ENCODE results near the gene NDUFAF8.

NDUFAF8 gene

DNA sequence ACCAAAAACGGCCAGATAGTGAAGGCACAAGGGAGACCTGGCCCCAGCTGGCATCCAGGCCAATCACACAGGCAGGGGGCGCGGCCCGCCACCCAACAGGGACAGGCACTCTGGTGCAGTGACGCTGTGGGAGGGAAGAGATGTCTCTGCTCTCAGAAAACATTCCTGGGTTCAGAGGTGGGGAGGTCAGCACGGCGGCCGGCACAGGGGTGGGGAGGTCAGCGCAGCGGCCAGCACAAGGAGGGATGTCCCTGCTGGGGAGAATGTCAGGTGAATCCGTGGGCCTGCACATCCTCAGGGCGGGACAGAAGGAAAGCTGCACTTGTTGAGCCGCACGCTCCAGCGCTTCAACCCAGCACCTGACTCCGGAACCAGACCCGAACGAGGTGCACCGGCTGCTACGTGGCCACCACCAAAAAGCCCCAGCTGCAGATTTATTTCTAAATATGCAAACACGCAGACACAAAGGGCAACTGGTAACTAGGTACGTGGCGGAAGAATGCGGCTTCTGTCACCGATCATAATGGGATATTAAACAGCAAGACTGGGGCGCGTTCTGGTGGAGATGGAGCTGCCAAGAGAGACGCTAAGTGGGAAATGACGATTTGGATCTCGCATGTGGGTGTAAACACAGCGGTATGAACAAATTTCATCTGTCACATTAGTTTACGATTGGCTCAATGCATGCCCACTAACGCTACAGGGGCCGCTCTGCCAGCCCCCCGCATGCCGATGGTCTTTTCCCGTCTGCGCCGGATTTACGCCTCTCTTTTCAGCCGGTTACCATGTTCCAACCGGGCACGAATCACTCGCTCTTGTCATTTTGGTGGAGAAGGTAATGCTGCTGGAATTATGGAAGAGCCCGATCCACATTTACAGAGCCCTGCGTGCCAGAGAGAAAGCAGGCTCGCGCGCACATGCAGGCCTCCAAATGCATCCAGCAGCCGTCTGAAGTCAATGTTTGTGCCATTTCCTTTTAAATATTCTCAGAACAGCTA is 40.5 kb downstream of the NDUFAF8 start:
- no peak overlapping the region for H3K4me3 Mint-ChIP-seq

DNA sequence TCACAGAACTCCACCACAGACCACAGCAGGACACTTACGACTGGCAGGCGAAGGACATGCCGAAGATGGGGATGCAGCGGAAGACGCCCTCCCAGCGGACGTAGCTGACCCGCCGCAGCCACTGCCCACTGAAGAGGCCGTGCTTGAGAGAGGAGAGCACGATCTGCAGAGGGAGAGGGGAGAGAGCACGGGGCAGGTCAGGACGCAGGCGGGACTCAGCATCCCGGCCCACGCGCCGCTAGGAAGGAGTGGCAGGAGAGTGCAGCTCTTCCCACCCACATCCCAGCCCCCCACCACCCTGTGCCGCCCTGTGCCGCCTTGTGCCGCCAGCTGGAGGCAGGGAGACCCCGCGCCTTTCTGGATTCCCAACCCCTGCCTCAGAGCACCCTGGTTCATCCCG is 41.5 kb downstream of the NDUFAF8 start:
- Mint-ChIP-seq H3K27me3 (no peaks in the 10 kb centered on the region), H3K9me3 (no peaks in the 10 kb centered on the region), H3K36me3 (peaks cover 4% of the 10 kb centered on the region), H3K27ac (no peak overlapping the region), H3K4me1 (peaks cover 13% of the 10 kb centered on the region), H3K4me3 (no peak overlapping the region)

More for the DNA sequence above, 40.5 kb downstream of the NDUFAF8 start:
- peaks cover 4% of the 10 kb centered on the region for H3K36me3 Mint-ChIP-seq
- no peak overlapping the region for H3K27ac Mint-ChIP-seq
- H3K4me1 Mint-ChIP-seq: peaks cover 4% of the 10 kb centered on the region
- no peaks in the 10 kb centered on the region for H3K9me3 Mint-ChIP-seq
- no peaks in the 10 kb centered on the region for H3K27me3 Mint-ChIP-seq

DNA sequence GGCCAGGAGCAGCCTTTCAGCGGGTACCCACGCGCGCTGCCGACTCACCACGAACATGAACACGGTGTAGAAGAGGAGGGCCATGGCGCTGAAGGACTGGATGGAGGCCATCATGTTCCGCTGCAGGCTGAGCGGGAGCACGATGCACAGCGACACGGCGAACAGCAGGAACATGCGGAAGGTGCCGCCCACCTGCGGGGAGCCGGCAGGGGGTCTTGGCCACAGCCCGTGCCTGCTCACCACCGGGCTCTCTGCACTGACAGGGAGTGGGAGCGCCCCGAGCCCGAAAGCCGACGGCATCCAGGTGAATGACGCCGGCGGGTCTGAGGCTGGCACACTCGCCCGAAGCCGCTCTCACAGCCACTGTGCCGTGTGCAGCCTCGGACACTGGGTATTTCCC is 43.0 kb downstream of the NDUFAF8 start:
- Mint-ChIP-seq H3K36me3 (peaks cover 2% of the 10 kb centered on the region), H3K4me3 (no peak overlapping the region), H3K27ac (no peak overlapping the region), H3K4me1 (peaks cover 28% of the 10 kb centered on the region), H3K27me3 (no peaks in the 10 kb centered on the region), H3K9me3 (no peaks in the 10 kb centered on the region)

DNA sequence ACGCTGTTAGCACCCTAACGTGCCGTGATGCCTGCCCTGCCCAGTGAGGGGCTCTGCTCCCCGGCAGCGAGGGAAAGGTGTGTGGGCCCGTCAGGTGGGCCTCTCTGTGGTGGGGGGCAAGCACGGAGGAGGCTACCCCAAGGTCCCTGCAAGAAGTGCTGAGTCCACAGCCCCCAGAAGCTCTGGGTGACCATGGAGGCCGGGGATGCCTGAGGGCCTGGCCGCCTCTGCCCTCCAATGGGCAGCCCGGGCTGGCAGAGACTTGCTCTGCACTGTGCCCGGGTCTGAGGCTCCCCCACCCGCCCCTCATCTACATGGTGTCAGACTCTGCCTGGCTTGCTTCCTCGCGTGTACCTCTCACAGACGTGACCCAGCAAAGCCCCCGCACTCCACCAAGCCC is 43.8 kb downstream of the NDUFAF8 start:
- Mint-ChIP-seq H3K4me3 (no peak overlapping the region), H3K9me3 (no peaks in the 10 kb centered on the region), H3K27ac (no peak overlapping the region), H3K27me3 (no peaks in the 10 kb centered on the region), H3K4me1 (peaks cover 36% of the 10 kb centered on the region), H3K36me3 (peaks cover 2% of the 10 kb centered on the region)

DNA sequence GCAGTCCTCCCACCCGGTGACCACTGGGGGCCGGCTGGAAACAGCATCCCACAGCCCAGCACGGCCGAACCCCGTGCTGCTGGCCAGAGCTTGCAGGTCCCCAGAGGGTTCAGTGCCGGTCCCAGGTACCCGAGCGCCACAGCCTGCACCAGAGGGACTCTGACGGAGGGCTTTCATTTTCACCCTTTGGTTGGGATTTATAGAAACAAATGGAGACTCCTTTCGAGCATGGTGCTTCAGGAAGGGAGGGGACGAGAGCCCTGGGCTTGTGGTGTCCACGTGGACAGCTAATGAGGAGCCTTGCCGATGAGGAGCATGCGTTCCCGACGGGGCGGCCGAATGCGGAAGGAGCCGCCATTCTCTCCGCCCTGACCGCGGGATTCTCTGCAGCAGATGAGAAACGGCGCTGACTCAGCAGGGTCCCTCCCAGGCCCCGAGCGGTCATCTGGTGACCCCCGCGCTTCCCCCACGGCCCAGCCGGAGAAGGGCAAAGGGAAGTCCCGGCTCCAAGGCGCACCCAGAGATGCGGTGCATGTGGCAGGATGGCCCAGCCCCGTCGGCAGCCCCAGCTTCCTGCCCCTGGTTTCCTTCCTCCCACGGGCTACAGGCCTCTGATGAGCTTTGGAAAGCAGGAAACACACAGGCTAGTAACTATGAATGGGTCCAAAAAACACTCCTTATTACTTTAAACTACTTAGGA is 46.2 kb downstream of the NDUFAF8 start:
- Mint-ChIP-seq H3K36me3 (peaks cover 2% of the 10 kb centered on the region), H3K9me3 (no peaks in the 10 kb centered on the region), H3K4me3 (peak overlapping the region; percentile 86), H3K4me1 (peaks cover 45% of the 10 kb centered on the region), H3K27ac (peak overlapping the region; percentile 95), H3K27me3 (no peaks in the 10 kb centered on the region)

DNA sequence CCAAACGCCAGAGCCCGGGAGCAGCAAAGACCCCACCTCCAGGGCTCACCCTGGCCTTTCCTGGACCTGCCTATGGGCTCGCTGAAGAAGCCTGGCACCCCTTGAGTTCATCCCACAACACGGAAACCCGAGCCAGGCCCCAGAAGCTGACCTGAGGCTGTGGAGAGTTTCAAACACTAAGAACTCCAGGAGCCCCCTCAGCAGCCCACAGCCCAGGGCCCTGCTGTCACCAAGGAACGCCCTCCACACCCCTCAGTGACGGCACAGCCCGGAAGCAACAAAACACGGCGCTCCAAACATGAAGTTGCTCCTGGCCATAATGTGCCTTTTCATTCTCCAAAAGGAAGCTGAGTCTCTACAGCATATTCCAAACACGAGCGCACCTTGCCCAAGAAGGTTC is 46.8 kb downstream of the NDUFAF8 start:
- Mint-ChIP-seq H3K9me3 (no peaks in the 10 kb centered on the region), H3K27ac (peak overlapping the region; percentile 95), H3K4me1 (peaks cover 45% of the 10 kb centered on the region), H3K36me3 (no peaks in the 10 kb centered on the region), H3K4me3 (peak overlapping the region; percentile 86), H3K27me3 (no peaks in the 10 kb centered on the region)

DNA sequence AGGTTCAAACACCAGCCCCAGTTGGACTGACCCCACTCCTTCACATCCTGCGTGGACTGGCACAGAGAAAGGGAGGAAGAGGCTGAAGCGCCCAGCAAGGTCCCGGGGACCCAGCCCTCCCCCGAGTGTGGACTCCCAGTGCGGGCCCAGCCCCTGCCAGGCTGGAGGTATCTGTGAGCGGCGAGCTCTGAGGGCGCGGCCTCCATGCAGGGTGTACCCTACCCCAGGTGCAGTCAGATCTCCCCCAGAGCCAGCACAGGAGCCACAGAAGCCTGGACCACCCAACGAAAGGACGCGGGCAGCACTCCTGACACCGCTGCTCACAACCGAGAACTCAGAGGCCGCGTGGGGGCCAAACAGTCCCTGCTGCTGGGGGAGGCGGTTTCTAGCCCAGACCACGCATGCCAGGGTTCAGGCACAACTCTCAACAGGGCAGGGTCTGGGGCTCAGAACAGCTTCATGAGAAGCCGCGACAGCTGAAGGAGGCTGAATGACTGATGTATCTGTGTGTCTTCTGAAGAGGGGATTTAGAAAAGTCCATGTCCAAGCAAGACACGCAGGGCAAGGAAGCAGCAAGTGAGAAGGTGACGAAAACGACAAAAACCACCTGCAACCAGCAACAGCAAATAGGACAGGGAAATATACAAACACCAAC is 47.5 kb downstream of the NDUFAF8 start:
- Mint-ChIP-seq H3K36me3 (no peaks in the 10 kb centered on the region), H3K27me3 (no peaks in the 10 kb centered on the region), H3K4me3 (peak overlapping the region; percentile 57), H3K4me1 (peaks cover 49% of the 10 kb centered on the region), H3K27ac (peak overlapping the region; percentile 51), H3K9me3 (no peaks in the 10 kb centered on the region)

DNA sequence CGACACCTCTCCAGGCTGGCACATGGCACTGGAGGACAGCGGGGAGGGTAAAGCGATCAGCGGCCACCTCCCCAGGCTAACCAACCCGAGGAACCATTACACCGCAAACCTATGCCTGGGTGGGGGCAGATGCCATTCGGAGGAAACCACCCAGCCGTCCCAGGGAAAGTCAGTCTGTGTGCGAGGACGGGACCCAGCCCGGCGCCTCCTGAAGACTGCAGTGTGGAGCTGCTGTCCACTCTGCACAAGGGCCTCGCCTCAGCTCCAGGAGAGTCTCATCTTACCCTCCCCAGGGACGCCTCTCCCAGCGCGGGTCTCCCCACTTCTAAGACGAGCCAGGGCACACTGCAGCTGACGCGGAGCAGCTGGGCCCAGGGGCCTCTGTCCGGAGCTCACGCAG is 48.0 kb downstream of the NDUFAF8 start:
- Mint-ChIP-seq H3K27ac (peak overlapping the region; percentile 65), H3K36me3 (no peaks in the 10 kb centered on the region), H3K27me3 (no peaks in the 10 kb centered on the region), H3K4me3 (peak overlapping the region; percentile 23), H3K9me3 (no peaks in the 10 kb centered on the region), H3K4me1 (peaks cover 52% of the 10 kb centered on the region)

DNA sequence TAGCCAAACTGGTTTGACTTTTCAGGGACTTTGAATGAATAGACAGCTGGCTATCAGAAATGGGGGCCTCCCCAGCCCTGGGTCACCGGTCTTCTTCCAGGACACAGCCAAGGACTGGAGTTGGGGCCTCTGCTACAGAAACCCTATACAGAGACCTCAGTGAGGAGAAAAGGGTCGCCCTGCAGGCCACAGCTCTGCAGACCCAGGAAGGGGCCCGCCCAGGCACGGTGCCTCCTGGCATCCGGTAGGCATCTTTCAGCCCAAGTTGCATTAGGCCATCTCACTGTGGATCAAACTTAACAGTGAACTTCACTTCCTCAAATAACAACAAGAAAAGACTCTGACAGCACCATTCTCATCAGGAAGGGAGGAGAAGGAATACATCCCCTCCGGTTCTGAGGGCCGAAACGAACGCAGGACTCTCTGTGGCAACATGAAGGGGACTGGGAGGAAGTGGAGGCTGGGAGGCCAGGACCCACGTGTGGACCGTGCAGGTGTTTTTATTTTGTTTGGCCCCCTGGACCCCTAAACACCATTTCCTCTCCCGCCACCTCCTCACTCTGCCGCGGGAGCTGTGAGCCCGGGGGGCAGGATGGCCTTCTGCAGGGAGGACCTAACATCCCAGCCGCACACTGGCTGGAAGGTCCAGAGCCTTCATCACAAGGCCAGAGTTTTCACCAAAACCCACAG is 48.8 kb downstream of the NDUFAF8 start:
- Mint-ChIP-seq H3K4me3 (peak overlapping the region; percentile 23), H3K27me3 (no peaks in the 10 kb centered on the region), H3K9me3 (no peaks in the 10 kb centered on the region), H3K4me1 (peaks cover 52% of the 10 kb centered on the region), H3K36me3 (no peaks in the 10 kb centered on the region), H3K27ac (peak overlapping the region; percentile 12)

DNA sequence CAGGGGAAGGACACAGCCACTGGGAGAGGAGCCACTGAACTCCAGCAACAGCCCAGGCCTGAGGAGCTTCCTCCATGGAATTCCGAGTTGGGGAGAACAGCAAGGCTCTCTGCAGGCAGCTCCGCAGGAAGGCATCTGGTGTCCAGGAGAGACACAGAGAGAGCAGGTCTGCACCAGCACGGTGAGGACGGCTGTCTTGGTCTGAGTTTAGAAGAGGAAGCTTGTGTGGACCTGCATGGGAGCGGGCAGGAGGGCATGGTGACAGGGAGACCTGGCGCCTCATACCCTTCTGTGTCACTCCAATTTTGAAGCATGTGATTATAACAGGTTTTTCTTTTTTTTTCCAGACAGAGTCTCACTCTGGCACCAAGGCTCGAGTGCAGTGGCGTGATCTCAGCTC is 49.6 kb downstream of the NDUFAF8 start:
- H3K4me3 Mint-ChIP-seq: no peak overlapping the region
- no peaks in the 10 kb centered on the region for H3K9me3 Mint-ChIP-seq
- H3K27ac Mint-ChIP-seq: peak overlapping the region; percentile 51
- peaks cover 55% of the 10 kb centered on the region for H3K4me1 Mint-ChIP-seq
- H3K36me3 Mint-ChIP-seq: no peaks in the 10 kb centered on the region
- no peaks in the 10 kb centered on the region for H3K27me3 Mint-ChIP-seq

DNA sequence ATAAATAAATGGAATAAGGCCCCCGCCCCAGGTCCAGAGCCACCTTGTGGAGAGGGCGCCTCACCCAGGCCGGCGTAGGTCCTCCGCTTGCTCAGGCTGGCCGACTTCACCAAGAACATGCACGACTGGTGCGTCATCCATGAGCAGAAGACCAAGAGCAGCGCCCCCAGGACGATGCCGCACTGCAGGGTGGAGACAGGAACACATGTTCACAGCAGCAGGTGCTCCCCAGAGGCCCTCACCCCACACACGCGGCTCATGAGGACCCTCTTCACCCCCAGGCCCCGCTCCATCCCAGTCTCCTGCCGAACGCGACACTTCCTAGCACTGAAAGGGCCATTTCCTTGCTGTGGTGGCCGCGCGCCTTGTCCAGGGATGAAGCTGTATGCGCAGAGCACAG is 50.5 kb downstream of the NDUFAF8 start:
- no peak overlapping the region for H3K4me3 Mint-ChIP-seq
- H3K9me3 Mint-ChIP-seq: no peaks in the 10 kb centered on the region
- no peaks in the 10 kb centered on the region for H3K36me3 Mint-ChIP-seq
- H3K27ac Mint-ChIP-seq: no peak overlapping the region
- no peaks in the 10 kb centered on the region for H3K27me3 Mint-ChIP-seq
- H3K4me1 Mint-ChIP-seq: peaks cover 59% of the 10 kb centered on the region

DNA sequence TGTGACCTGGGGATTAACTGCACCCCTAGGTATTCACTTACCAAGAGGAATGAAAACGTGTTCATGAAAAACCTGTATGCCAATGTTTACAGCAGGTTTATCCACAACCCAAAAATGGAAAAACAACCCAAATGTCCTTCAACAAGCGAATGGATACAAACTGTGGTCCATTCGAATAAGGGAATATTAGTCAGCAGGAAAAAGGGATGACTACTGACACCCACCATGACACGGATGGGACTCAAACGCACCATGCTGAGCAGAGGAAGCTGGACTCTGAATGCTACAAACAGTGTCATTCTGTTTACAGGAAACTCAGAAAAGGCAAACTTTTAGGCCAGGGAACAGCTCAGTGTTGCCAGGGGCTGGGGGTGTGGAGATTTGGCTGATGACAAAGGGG is 51.1 kb downstream of the NDUFAF8 start:
- Mint-ChIP-seq H3K27me3 (no peaks in the 10 kb centered on the region), H3K4me1 (peaks cover 54% of the 10 kb centered on the region), H3K4me3 (no peak overlapping the region), H3K27ac (no peak overlapping the region), H3K9me3 (no peaks in the 10 kb centered on the region), H3K36me3 (no peaks in the 10 kb centered on the region)

All from activated naive CD4-positive, alpha-beta T cell treated with anti-CD3 and anti-CD28 coated beads, Interleukin-2, amount 50 U/mL, for 24 hours (primary cell).